ENCODE measurements around the gene PRKCE.

PRKCE gene

DNA sequence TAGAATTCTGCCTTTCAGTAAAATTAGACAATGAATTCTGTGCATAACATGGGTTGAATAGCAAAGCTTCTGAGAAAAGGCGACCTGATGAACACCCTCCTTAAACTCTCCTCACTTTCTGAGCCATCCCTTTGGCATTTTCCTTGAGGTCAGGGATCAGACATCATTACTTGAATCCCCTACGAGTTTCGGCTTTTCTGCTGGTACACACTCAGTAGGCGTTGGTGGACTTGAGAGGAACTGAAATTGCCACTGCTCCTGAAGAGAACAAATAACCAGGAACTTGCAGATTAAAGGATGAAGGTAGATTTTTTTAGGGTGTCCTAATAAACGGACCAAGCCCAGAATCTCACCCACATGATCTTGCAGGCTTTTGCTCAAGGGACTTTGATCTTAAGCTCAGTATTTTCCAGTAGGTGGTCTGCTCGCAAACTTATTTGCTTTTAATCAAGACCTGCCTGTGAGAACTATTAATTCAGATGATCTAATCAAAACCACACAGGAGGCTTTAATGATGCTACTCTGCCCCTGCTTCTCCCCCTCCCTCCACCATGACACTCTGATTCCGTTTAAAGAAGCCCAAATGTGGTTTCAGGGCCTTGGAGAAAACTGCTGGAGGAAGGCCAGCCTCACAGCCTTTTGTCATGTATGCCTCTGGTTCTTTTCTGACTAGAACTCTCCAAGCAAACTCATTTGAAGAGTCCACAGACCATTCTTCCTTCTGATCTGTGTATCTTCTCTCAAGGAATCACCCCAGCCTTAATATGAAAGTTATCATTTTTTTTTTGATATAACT, 124.9 kb downstream of the PRKCE start:
- H3K27ac Mint-ChIP-seq, result no peak overlapping the region
- no peaks in the 10 kb centered on the region for H3K9me3 Mint-ChIP-seq
- no peak overlapping the region for H3K4me3 Mint-ChIP-seq

GRCh38 chr2:45777996-45778719, 126.7 kb downstream of the PRKCE start:
- H3K9me3 Mint-ChIP-seq, result no peaks in the 10 kb centered on the region
- no peak for DNase-seq (ENCODE audit: low spot score)
- H3K36me3 Mint-ChIP-seq (ENCODE audit: low read depth), result no peaks in the 10 kb centered on the region
- no peaks in the 10 kb centered on the region for H3K27me3 Mint-ChIP-seq (ENCODE audit: low read depth)
- no peak overlapping the region for H3K4me3 Mint-ChIP-seq
- no peak overlapping the region for H3K27ac Mint-ChIP-seq
- H3K4me1 Mint-ChIP-seq (ENCODE audit: low read depth), result peaks cover 17% of the 10 kb centered on the region

More for the DNA sequence above, 124.9 kb downstream of the PRKCE start:
- no peak for DNase-seq (ENCODE audit: low spot score)
- no peaks in the 10 kb centered on the region for H3K36me3 Mint-ChIP-seq (ENCODE audit: low read depth)
- H3K27me3 Mint-ChIP-seq (ENCODE audit: low read depth), result no peaks in the 10 kb centered on the region
- peaks cover 17% of the 10 kb centered on the region for H3K4me1 Mint-ChIP-seq (ENCODE audit: low read depth)

GRCh38 chr2:45778720-45779171, 127.3 kb downstream of the PRKCE start:
- H3K36me3 Mint-ChIP-seq (ENCODE audit: low read depth), result no peaks in the 10 kb centered on the region
- peak; percentile 28 for DNase-seq (ENCODE audit: low spot score)
- no peaks in the 10 kb centered on the region for H3K9me3 Mint-ChIP-seq
- H3K4me3 Mint-ChIP-seq, result no peak overlapping the region
- peaks cover 20% of the 10 kb centered on the region for H3K4me1 Mint-ChIP-seq (ENCODE audit: low read depth)
- no peaks in the 10 kb centered on the region for H3K27me3 Mint-ChIP-seq (ENCODE audit: low read depth)
- H3K27ac Mint-ChIP-seq, result no peak overlapping the region

DNA sequence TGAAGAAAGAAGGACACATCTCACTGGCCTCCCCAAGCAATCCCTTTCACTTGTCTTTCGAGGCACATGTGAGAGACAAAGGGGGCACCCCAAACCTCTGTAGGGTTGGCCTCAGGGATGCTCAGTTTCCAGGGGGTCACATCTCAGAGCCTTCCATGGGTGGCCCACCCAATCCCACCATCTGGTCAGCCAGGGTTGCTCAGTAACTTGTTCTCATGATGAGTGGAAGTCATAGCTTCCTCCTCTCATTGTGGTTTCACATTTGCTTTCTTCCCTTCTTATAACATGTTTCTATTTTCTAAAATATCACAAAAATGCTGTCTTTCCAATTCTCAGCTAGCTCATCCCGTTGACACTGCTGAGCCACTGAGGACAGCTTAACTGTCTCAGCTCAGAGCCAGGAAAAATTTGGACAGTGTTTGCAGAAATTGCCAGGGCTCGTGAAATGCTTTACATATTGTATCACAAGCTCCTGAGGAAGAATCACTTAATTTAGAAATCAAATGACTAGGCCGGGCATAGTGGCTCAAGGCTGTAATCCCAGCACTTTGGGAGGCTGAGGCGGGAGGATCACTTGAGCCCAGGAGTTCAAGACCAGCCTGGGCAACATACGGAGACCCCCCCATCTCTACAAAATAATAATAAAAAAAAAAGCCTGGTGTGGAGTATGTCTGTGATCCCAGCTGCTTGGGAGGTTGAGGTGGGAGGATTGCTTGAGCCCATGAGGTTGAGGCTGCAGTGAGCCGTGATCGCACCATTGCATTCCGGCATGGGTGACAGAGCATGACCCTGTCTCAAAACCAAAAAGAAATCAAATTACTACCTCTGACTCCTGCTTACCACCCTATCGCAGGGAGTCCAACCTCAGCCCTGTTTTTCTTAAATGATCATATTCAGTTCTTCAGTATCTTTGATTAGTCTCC, 129.3 kb downstream of the PRKCE start:
- peaks cover 27% of the 10 kb centered on the region for H3K4me1 Mint-ChIP-seq (ENCODE audit: low read depth)
- H3K4me3 Mint-ChIP-seq, result no peak overlapping the region
- no peak for DNase-seq (ENCODE audit: low spot score)
- no peaks in the 10 kb centered on the region for H3K27me3 Mint-ChIP-seq (ENCODE audit: low read depth)
- H3K36me3 Mint-ChIP-seq (ENCODE audit: low read depth), result peaks cover 1% of the 10 kb centered on the region
- H3K27ac Mint-ChIP-seq, result no peak overlapping the region
- H3K9me3 Mint-ChIP-seq, result no peaks in the 10 kb centered on the region

- Mint-ChIP-seq H3K36me3 (ENCODE audit: low read depth) (peaks cover 1% of the 10 kb centered on the region), H3K27ac (no peak overlapping the region), H3K9me3 (no peaks in the 10 kb centered on the region)
Measured at GRCh38 chr2:45781464-45781811, 130.0 kb downstream of the PRKCE start.

GRCh38 chr2:45782436-45782835, 131.0 kb downstream of the PRKCE start:
- Mint-ChIP-seq H3K9me3 (no peaks in the 10 kb centered on the region), H3K36me3 (ENCODE audit: low read depth) (peaks cover 1% of the 10 kb centered on the region), H3K27ac (no peak overlapping the region)

More at GRCh38 chr2:45781464-45781811, 130.0 kb downstream of the PRKCE start:
- Mint-ChIP-seq H3K4me3 (no peak overlapping the region), H3K27me3 (ENCODE audit: low read depth) (no peaks in the 10 kb centered on the region), H3K4me1 (ENCODE audit: low read depth) (peaks cover 32% of the 10 kb centered on the region)
- no peak for DNase-seq (ENCODE audit: low spot score)

GRCh38 chr2:45782986-45783385, 131.5 kb downstream of the PRKCE start:
- Mint-ChIP-seq H3K36me3 (ENCODE audit: low read depth) (peaks cover 1% of the 10 kb centered on the region), H3K27me3 (ENCODE audit: low read depth) (no peaks in the 10 kb centered on the region), H3K27ac (no peak overlapping the region), H3K4me1 (ENCODE audit: low read depth) (peaks cover 38% of the 10 kb centered on the region), H3K9me3 (no peaks in the 10 kb centered on the region), H3K4me3 (no peak overlapping the region)
- DNase-seq (ENCODE audit: low spot score), result no peak

More at GRCh38 chr2:45782436-45782835, 131.0 kb downstream of the PRKCE start:
- no peak for DNase-seq (ENCODE audit: low spot score)
- H3K27me3 Mint-ChIP-seq (ENCODE audit: low read depth), result no peaks in the 10 kb centered on the region
- no peak overlapping the region for H3K4me3 Mint-ChIP-seq
- peaks cover 38% of the 10 kb centered on the region for H3K4me1 Mint-ChIP-seq (ENCODE audit: low read depth)

DNA sequence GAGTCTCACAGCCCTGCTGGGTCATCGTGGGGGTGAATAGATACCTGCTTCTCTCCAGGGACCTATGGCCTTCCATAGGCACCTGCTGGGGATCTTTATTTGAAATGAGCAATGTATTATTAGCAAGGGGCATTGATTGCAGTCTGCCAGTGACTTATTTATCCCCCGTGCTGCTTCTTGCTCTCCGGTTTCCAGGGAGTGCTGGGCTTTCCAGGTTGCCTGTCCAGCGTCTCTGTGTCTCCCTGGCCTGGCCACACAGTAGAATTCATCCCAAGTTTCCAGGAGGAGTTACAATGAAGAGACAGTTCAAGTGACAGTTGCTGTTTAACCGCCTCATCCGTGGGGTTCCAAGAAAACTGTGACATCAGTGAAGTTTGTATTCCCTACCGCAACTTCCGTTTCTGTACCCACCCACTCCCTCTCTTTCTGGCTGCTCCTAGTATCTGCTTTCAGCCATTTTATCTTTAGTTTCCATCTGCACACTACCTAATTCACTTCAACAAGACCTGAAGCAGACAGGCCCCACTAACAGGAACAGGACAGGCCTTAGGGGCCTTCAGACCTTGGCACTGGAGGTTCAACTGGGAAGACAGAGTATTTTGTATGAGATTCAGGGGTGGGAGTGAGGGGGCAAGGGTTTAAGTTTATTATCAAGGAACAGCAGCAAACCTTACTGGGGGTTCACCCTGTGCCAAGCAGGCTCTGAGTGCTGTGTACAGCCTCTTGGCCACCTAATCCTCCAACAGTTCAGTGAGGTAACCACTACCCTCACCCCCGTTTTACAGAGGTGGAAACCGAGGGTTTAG, 134.8 kb downstream of the PRKCE start:
- DNase-seq (ENCODE audit: low spot score), result peak; percentile 28
- peak overlapping the region; percentile 57 for H3K4me3 Mint-ChIP-seq
- H3K27me3 Mint-ChIP-seq (ENCODE audit: low read depth), result no peaks in the 10 kb centered on the region
- H3K9me3 Mint-ChIP-seq, result no peaks in the 10 kb centered on the region
- H3K27ac Mint-ChIP-seq, result peak overlapping the region; percentile 83
- peaks cover 22% of the 10 kb centered on the region for H3K4me1 Mint-ChIP-seq (ENCODE audit: low read depth)
- H3K36me3 Mint-ChIP-seq (ENCODE audit: low read depth), result peaks cover 1% of the 10 kb centered on the region

- no peak overlapping the region for H3K27ac Mint-ChIP-seq
- peaks cover 22% of the 10 kb centered on the region for H3K4me1 Mint-ChIP-seq (ENCODE audit: low read depth)
- H3K9me3 Mint-ChIP-seq, result no peaks in the 10 kb centered on the region
- no peaks in the 10 kb centered on the region for H3K27me3 Mint-ChIP-seq (ENCODE audit: low read depth)
- peaks cover 1% of the 10 kb centered on the region for H3K36me3 Mint-ChIP-seq (ENCODE audit: low read depth)
- DNase-seq (ENCODE audit: low spot score), result no peak
- no peak overlapping the region for H3K4me3 Mint-ChIP-seq
Measured at GRCh38 chr2:45786836-45787357, 135.4 kb downstream of the PRKCE start.

- Mint-ChIP-seq H3K27ac (peak overlapping the region; percentile 38), H3K36me3 (ENCODE audit: low read depth) (peaks cover 2% of the 10 kb centered on the region), H3K4me1 (ENCODE audit: low read depth) (peaks cover 21% of the 10 kb centered on the region), H3K9me3 (no peaks in the 10 kb centered on the region), H3K4me3 (no peak overlapping the region), H3K27me3 (ENCODE audit: low read depth) (peaks cover 3% of the 10 kb centered on the region)
- no peak for DNase-seq (ENCODE audit: low spot score)
Measured at GRCh38 chr2:45788401-45788800, 136.9 kb downstream of the PRKCE start.

GRCh38 chr2:45789317-45789716, 137.8 kb downstream of the PRKCE start:
- Mint-ChIP-seq H3K27me3 (ENCODE audit: low read depth) (peaks cover 7% of the 10 kb centered on the region), H3K27ac (no peak overlapping the region), H3K36me3 (ENCODE audit: low read depth) (peaks cover 1% of the 10 kb centered on the region), H3K4me1 (ENCODE audit: low read depth) (peaks cover 17% of the 10 kb centered on the region), H3K4me3 (no peak overlapping the region), H3K9me3 (no peaks in the 10 kb centered on the region)
- no peak for DNase-seq (ENCODE audit: low spot score)

DNA sequence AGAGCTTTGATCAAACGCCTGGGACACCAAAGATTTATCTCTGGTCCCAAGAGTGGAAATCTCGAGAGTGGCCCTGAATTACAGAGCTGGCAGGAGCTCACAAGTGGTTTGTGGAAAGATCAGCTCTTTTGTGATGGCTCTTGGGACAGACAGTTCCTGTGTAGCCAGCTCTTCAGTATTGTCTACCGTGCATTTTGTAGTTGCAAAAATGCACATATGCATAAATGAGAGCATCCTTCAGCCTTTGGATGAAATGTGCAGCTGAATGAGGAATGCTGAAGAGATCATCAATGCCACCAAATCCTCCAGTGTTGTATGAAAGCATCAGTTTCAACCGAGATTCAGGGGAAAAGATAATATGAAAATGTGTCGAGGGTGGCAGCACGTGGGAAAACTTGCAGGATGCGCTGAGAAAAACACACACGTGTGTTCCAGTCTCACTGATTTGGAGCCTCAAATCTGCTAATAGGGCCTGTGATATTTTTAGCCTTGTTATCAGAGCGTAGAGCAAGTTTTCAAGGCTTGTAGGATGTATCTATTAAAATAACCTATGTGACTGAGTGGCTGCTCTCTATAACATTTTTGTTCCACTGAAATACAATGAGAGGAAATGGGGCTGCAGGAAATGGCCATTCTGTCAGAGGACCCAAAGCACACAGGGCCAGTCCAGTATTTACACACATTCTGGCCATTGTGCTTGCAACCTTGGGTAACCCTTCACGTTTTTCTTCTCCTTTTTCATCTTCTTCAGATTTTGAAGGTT, 138.7 kb downstream of the PRKCE start:
- no peak overlapping the region for H3K4me3 Mint-ChIP-seq
- H3K36me3 Mint-ChIP-seq (ENCODE audit: low read depth), result peaks cover 1% of the 10 kb centered on the region
- H3K9me3 Mint-ChIP-seq, result no peaks in the 10 kb centered on the region
- DNase-seq (ENCODE audit: low spot score), result no peak
- H3K4me1 Mint-ChIP-seq (ENCODE audit: low read depth), result peaks cover 17% of the 10 kb centered on the region
- no peak overlapping the region for H3K27ac Mint-ChIP-seq
- peaks cover 7% of the 10 kb centered on the region for H3K27me3 Mint-ChIP-seq (ENCODE audit: low read depth)
